RWPE2 (cell line): ENCODE measurements around the gene LRIG1.

Source experiments
- ATAC-seq: fragments of 200-7000 bp; cut with Tn5 transposase; 3 replicates; pipeline ENCODE4 v1.9.1; 2021; ENCODE audit warnings: low read depth
- DNase-seq: peaks from one replicate; pipeline ENCODE4 v3.0.0-alpha.2; 2020; ENCODE audit warnings: low spot score
- H3K27ac ChIP-seq: fragments of 450-650 bp; 2 replicates; pipeline ENCODE4 v1.5.1; 2017; ENCODE audit warnings: mild to moderate bottlenecking; ENCODE audit not compliant: poor library complexity, severe bottlenecking
- H3K27me3 ChIP-seq: fragments of 250-450 bp; sonication (Bioruptor Pico); 2 replicates; pipeline ENCODE4 v1.5.1; 2021; ENCODE audit warnings: mild to moderate bottlenecking, moderate library complexity; ENCODE audit not compliant: insufficient read depth, poor library complexity, severe bottlenecking
- H3K36me3 ChIP-seq: fragments of 250-450 bp; sonication (Bioruptor Pico); 2 replicates; pipeline ENCODE4 v1.5.1; 2020; ENCODE audit warnings: low read depth, mild to moderate bottlenecking, moderate library complexity
- H3K4me1 ChIP-seq: fragments of 250-450 bp; sonication (Bioruptor Pico); 2 replicates; pipeline ENCODE4 v1.5.1; 2021; ENCODE audit warnings: mild to moderate bottlenecking, moderate library complexity; ENCODE audit not compliant: insufficient read depth, poor library complexity, severe bottlenecking
- H3K4me3 ChIP-seq: fragments of 250-450 bp; sonication (Bioruptor Pico); 2 replicates; pipeline ENCODE4 v1.5.1; 2021; ENCODE audit warnings: mild to moderate bottlenecking, moderate library complexity; ENCODE audit not compliant: severe bottlenecking
- H3K9me3 ChIP-seq: fragments of 250-450 bp; sonication (Bioruptor Pico); 2 replicates; pipeline ENCODE4 v1.5.1; 2021; ENCODE audit warnings: mild to moderate bottlenecking, moderate library complexity; ENCODE audit not compliant: severe bottlenecking
- CTCF ChIP-seq: fragments of 450-650 bp; IDR thresholded peaks from one replicate; pipeline ENCODE4 v1.5.1; 2017; ENCODE audit warnings: mild to moderate bottlenecking, moderate library complexity; ENCODE audit not compliant: poor library complexity, severe bottlenecking

LRIG1 gene

DNA sequence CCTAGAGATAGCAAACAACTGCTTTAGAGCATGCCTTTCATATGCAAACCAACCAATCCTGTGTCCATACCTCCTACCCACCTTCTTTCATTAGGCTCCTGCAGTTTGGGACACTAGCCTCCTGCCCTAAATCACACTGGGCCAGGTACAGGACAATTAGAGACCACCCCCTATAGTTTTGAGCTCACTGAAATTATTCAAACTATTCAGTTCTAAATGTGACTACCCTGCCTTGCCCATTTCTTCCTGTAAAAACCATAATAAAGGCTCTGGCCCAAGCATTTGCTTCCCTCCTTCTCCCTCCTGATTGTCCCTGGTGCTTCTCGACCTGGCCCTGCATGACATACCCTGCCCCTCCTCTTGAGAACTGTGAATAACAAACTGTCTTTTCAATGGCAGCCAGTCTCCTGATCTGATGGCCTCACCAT is 31.4 kb upstream of the LRIG1 start:
- H3K27me3 ChIP-seq = no peaks in the 10 kb centered on the region
- no peak for ATAC-seq
- no peaks in the 10 kb centered on the region for H3K9me3 ChIP-seq
- no peak overlapping the region for H3K27ac ChIP-seq
- H3K36me3 ChIP-seq = no peaks in the 10 kb centered on the region
- no peak for DNase-seq
- no peak for TF ChIP-seq CTCF
- H3K4me1 ChIP-seq = no peaks in the 10 kb centered on the region
- H3K4me3 ChIP-seq = no peak overlapping the region

DNA sequence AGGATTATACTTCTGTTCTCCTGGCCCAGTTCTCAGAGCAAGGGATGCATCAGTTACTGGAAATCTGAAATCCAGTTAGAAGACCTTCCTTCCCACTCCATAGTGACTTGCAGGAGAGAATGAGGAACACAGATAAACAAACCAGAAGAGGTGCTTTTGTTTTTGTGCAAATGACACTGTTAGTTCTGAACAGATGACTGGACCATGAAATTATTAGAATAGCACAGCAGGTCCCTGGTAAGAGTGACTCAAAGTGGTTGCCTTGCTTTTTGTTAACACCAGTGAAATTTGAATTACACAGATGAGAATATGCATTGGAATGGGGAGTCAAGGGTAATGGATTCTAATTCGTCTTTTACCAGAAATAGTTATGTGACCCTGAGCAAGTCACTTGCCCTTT is 30.4 kb upstream of the LRIG1 start:
- Histone ChIP-seq H3K9me3 (no peaks in the 10 kb centered on the region), H3K4me3 (no peak overlapping the region), H3K36me3 (no peaks in the 10 kb centered on the region), H3K4me1 (no peaks in the 10 kb centered on the region), H3K27ac (no peak overlapping the region), H3K27me3 (no peaks in the 10 kb centered on the region)
- ATAC-seq (no peak), DNase-seq (no peak)
- TF ChIP-seq CTCF = no peak

DNA sequence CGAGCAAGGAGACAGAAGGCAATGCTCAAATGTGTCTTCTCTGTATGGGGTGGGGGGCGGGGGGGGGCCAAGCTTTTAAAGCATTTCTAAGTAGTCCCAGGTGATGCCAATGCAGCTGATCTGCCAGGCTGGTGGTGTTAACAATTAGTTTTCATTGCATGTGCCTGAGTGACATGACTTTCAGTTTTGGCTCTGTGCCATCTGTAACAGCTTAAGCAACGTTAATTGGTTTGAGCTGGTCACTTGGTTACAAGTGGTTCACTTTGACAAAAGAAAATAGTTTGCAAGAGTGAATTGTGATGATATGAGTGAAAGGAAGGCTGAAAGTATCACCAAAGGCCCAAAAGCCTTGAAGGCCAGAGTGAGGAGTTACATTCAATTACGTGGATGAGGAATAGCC is 26.4 kb upstream of the LRIG1 start:
- DNase-seq = no peak
- no peak for TF ChIP-seq CTCF

DNA sequence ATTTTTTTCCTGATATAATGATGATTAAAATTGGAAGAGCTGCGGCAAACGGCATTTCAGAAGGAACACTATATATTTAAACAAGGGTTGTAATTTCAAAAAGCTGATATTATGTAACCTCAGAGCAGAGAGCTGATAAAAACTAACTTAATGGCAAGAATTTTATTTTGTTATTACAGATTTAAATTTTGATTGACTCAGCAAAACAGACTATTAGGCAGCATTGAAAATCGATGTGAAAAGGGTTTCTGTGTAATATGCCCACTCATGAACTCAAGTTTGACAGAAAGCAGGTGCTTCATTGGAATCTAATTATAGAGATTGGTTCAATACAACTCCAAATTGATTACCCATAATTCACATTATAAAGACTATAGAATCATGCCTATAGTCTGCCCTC is 24.9 kb upstream of the LRIG1 start:
- Histone ChIP-seq H3K27ac (no peak overlapping the region), H3K4me1 (no peaks in the 10 kb centered on the region), H3K4me3 (no peak overlapping the region), H3K36me3 (no peaks in the 10 kb centered on the region), H3K9me3 (no peaks in the 10 kb centered on the region), H3K27me3 (no peaks in the 10 kb centered on the region)
- ATAC-seq = no peak
- TF ChIP-seq CTCF = no peak
- DNase-seq = no peak

More for the DNA sequence above, 26.4 kb upstream of the LRIG1 start:
- Histone ChIP-seq H3K9me3 (no peaks in the 10 kb centered on the region), H3K27ac (no peak overlapping the region), H3K36me3 (no peaks in the 10 kb centered on the region), H3K27me3 (no peaks in the 10 kb centered on the region), H3K4me1 (no peaks in the 10 kb centered on the region), H3K4me3 (no peak overlapping the region)
- no peak for ATAC-seq

DNA sequence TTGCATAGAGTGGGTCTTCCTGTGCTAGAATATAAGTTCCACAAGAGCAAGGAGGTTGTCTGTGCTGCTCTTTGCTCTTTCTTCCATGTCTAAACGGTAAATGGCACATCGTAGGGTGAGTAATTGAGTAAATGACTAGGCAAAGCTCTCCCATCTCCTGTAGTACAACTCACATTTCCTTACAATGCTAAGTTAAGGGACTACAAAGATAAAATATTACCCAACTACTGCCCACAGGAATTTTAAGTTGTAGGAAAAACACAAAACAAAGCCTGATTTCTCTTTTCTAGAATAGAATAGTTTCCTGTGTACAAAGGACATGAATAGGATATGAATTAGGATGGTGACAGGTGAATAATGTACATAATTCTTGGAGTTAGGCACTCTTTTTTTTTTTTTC is 19.9 kb upstream of the LRIG1 start:
- Histone ChIP-seq H3K27ac (no peak overlapping the region), H3K4me3 (no peak overlapping the region), H3K27me3 (no peaks in the 10 kb centered on the region), H3K9me3 (no peaks in the 10 kb centered on the region), H3K4me1 (no peaks in the 10 kb centered on the region), H3K36me3 (no peaks in the 10 kb centered on the region)
- DNase-seq (no peak), ATAC-seq (no peak)
- TF ChIP-seq CTCF = no peak
